ENCODE results near the gene SPIC.
"Not testable (repeated sequence)": the region's sequence is repeated elsewhere in the genome, so short reads cannot be mapped to it uniquely, and the experiment has no call there.

Gene SPIC

GRCh38 chr12:101470939-101471338 lies 4.2 kb upstream of the SPIC start:
- Histone ChIP-seq H2BK120ac (ENCODE audit: insufficient read depth, low read length, poor library complexity) (no peak overlapping the region), H4K12ac (ENCODE audit: low read depth, low read length) (no peak overlapping the region)

GRCh38 chr12:101471878-101472277 lies 3.3 kb upstream of the SPIC start:
- no CpG with 5 or more reads among the region's 5 CpGs for WGBS (ENCODE audit: extremely low coverage, insufficient coverage, insufficient read length)
- not testable (repeated sequence) for H3K4me1 ChIP-seq (ENCODE audit: control insufficient read depth in 1 of 2, insufficient read depth in 2 of 2, low read length in 2 of 2); H3K18ac ChIP-seq (ENCODE audit: low read length); DNase-seq; H2AFZ ChIP-seq (ENCODE audit: insufficient read depth, low read length, poor library complexity); H3K4me3 ChIP-seq (ENCODE audit: low read depth, low read length); H3K79me2 ChIP-seq (ENCODE audit: control insufficient read depth, insufficient read depth, low read length, poor library complexity); H3K27me3 ChIP-seq (ENCODE audit: insufficient read depth, low read length); H3K4me2 ChIP-seq (ENCODE audit: low read length); H3K4ac ChIP-seq (ENCODE audit: low read depth, low read length); H3K23ac ChIP-seq (ENCODE audit: low read length); H3K9ac ChIP-seq (ENCODE audit: low read length); H4K8ac ChIP-seq (ENCODE audit: low read depth, low read length); H4K12ac ChIP-seq (ENCODE audit: low read depth, low read length); H3K79me1 ChIP-seq (ENCODE audit: low read length); H2BK120ac ChIP-seq (ENCODE audit: insufficient read depth, low read length, poor library complexity); H2BK5ac ChIP-seq (ENCODE audit: low read depth, low read length, poor library complexity); H2AK5ac ChIP-seq (ENCODE audit: low read length); H4K91ac ChIP-seq (ENCODE audit: low read depth, low read length); H2BK12ac ChIP-seq (ENCODE audit: low read length); H3K9me3 ChIP-seq (ENCODE audit: insufficient read depth, low read depth, low read length); H3K14ac ChIP-seq (ENCODE audit: low read length); H3K36me3 ChIP-seq (ENCODE audit: control insufficient read depth in 1 of 2, insufficient read depth in 2 of 2, low read length in 2 of 2); H3K27ac ChIP-seq (ENCODE audit: low read depth, low read length)

More at GRCh38 chr12:101470939-101471338, 4.2 kb upstream of the SPIC start:
- Histone ChIP-seq H3K14ac (ENCODE audit: low read length) (no peak overlapping the region), H3K36me3 (ENCODE audit: control insufficient read depth in 1 of 2, insufficient read depth in 2 of 2, low read length in 2 of 2) (no peaks in the 10 kb centered on the region), H3K4me3 (ENCODE audit: low read depth, low read length) (no peak overlapping the region), H4K91ac (ENCODE audit: low read depth, low read length) (no peak overlapping the region), H3K27me3 (ENCODE audit: insufficient read depth, low read length) (no peaks in the 10 kb centered on the region), H3K9ac (ENCODE audit: low read length) (no peak overlapping the region), H3K79me1 (ENCODE audit: low read length) (no peaks in the 10 kb centered on the region), H2AK5ac (ENCODE audit: low read length) (no peak overlapping the region), H3K79me2 (ENCODE audit: control insufficient read depth, insufficient read depth, low read length, poor library complexity) (no peaks in the 10 kb centered on the region), H3K4me2 (ENCODE audit: low read length) (no peak overlapping the region), H3K18ac (ENCODE audit: low read length) (no peak overlapping the region), H4K8ac (ENCODE audit: low read depth, low read length) (no peak overlapping the region), H3K4me1 (ENCODE audit: control insufficient read depth in 1 of 2, insufficient read depth in 2 of 2, low read length in 2 of 2) (no peaks in the 10 kb centered on the region), H2BK12ac (ENCODE audit: low read length) (no peak overlapping the region), H2AFZ (ENCODE audit: insufficient read depth, low read length, poor library complexity) (no peak overlapping the region), H3K27ac (ENCODE audit: low read depth, low read length) (no peak overlapping the region), H3K9me3 (ENCODE audit: insufficient read depth, low read depth, low read length) (no peaks in the 10 kb centered on the region), H3K23ac (ENCODE audit: low read length) (no peak overlapping the region), H3K4ac (ENCODE audit: low read depth, low read length) (no peak overlapping the region), H2BK5ac (ENCODE audit: low read depth, low read length, poor library complexity) (no peak overlapping the region)
- no CpG with 5 or more reads among the region's 2 CpGs for WGBS (ENCODE audit: extremely low coverage, insufficient coverage, insufficient read length)
- DNase-seq: no peak

DNA sequence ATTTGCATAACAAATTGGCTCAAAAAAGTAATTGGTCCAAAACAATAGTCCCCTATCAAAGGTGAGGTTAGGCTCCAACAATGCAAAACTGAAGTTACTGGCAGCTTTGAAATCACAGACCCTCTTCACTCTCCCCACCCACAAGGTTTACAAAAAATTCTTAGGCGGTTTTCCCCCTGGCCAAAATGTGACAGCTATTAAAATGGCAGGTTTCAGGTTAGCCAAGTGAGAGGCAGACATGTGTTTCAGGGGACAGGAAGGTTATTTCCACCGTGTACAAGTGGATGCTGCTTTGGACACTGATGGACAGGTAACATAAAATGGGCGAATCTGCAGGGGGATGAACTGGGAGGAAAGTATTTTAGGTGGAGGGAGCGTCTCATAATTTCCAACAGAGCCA lies 888 bp upstream of the SPIC start:
- no peaks in the 10 kb centered on the region for H3K79me1 ChIP-seq (ENCODE audit: low read length)
- H2BK12ac ChIP-seq (ENCODE audit: low read length): no peak overlapping the region
- no peaks in the 10 kb centered on the region for H3K79me2 ChIP-seq (ENCODE audit: control insufficient read depth, insufficient read depth, low read length, poor library complexity)
- H3K18ac ChIP-seq (ENCODE audit: low read length): no peak overlapping the region
- no peak overlapping the region for H2AFZ ChIP-seq (ENCODE audit: insufficient read depth, low read length, poor library complexity)
- WGBS (ENCODE audit: extremely low coverage, insufficient coverage, insufficient read length): no CpG with 5 or more reads among the region's 4 CpGs
- H3K9ac ChIP-seq (ENCODE audit: low read length): no peak overlapping the region
- H3K27me3 ChIP-seq (ENCODE audit: insufficient read depth, low read length): no peaks in the 10 kb centered on the region
- no peak overlapping the region for H4K8ac ChIP-seq (ENCODE audit: low read depth, low read length)
- H2BK5ac ChIP-seq (ENCODE audit: low read depth, low read length, poor library complexity): no peak overlapping the region
- no peak overlapping the region for H3K23ac ChIP-seq (ENCODE audit: low read length)
- no peak for DNase-seq
- H3K36me3 ChIP-seq (ENCODE audit: control insufficient read depth in 1 of 2, insufficient read depth in 2 of 2, low read length in 2 of 2): no peaks in the 10 kb centered on the region
- no peak overlapping the region for H4K91ac ChIP-seq (ENCODE audit: low read depth, low read length)
- H3K4ac ChIP-seq (ENCODE audit: low read depth, low read length): no peak overlapping the region
- no peaks in the 10 kb centered on the region for H3K4me1 ChIP-seq (ENCODE audit: control insufficient read depth in 1 of 2, insufficient read depth in 2 of 2, low read length in 2 of 2)
- H2BK120ac ChIP-seq (ENCODE audit: insufficient read depth, low read length, poor library complexity): no peak overlapping the region
- H3K27ac ChIP-seq (ENCODE audit: low read depth, low read length): no peak overlapping the region
- H3K14ac ChIP-seq (ENCODE audit: low read length): no peak overlapping the region
- no peak overlapping the region for H3K4me2 ChIP-seq (ENCODE audit: low read length)
- H3K9me3 ChIP-seq (ENCODE audit: insufficient read depth, low read depth, low read length): no peaks in the 10 kb centered on the region
- no peak overlapping the region for H4K12ac ChIP-seq (ENCODE audit: low read depth, low read length)
- no peak overlapping the region for H2AK5ac ChIP-seq (ENCODE audit: low read length)
- H3K4me3 ChIP-seq (ENCODE audit: low read depth, low read length): no peak overlapping the region

DNA sequence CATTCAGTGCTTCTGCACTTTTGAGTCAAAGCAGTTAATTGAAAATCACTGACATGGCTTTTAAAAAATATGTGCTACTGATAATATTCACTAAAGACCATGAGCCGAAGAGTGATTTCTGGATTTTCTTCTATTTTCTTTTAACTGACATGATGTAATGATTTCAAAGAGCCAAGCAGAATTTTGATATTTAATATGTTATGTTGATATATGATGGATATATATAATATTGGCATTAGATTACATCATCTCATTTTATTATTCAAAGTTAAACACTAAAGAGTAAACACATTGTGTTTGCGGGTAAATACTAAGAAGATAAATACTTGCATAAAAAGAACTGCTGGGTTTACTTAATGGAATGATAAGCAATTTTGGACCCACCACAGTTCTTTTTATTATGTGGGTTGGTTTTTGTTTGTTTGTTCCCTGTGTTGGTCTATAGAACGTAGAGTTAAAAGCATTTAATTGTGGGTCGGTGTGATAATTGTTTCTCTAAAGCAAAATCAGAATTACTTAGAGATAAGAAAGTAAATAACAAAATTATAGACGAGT lies 692 bp downstream of the SPIC start:
- Histone ChIP-seq H4K91ac (ENCODE audit: low read depth, low read length) (no peak overlapping the region), H3K4ac (ENCODE audit: low read depth, low read length) (no peak overlapping the region), H3K4me3 (ENCODE audit: low read depth, low read length) (no peak overlapping the region), H3K36me3 (ENCODE audit: control insufficient read depth in 1 of 2, insufficient read depth in 2 of 2, low read length in 2 of 2) (no peaks in the 10 kb centered on the region), H3K18ac (ENCODE audit: low read length) (no peak overlapping the region), H2AK5ac (ENCODE audit: low read length) (no peak overlapping the region), H2BK12ac (ENCODE audit: low read length) (no peak overlapping the region), H3K4me1 (ENCODE audit: control insufficient read depth in 1 of 2, insufficient read depth in 2 of 2, low read length in 2 of 2) (no peaks in the 10 kb centered on the region), H3K27ac (ENCODE audit: low read depth, low read length) (no peak overlapping the region), H4K8ac (ENCODE audit: low read depth, low read length) (no peak overlapping the region), H2BK120ac (ENCODE audit: insufficient read depth, low read length, poor library complexity) (no peak overlapping the region), H3K27me3 (ENCODE audit: insufficient read depth, low read length) (no peaks in the 10 kb centered on the region), H3K79me2 (ENCODE audit: control insufficient read depth, insufficient read depth, low read length, poor library complexity) (no peaks in the 10 kb centered on the region), H3K79me1 (ENCODE audit: low read length) (no peaks in the 10 kb centered on the region), H3K23ac (ENCODE audit: low read length) (no peak overlapping the region), H3K14ac (ENCODE audit: low read length) (no peak overlapping the region), H2AFZ (ENCODE audit: insufficient read depth, low read length, poor library complexity) (no peak overlapping the region), H3K4me2 (ENCODE audit: low read length) (no peak overlapping the region), H3K9ac (ENCODE audit: low read length) (no peak overlapping the region), H2BK5ac (ENCODE audit: low read depth, low read length, poor library complexity) (no peak overlapping the region), H4K12ac (ENCODE audit: low read depth, low read length) (no peak overlapping the region), H3K9me3 (ENCODE audit: insufficient read depth, low read depth, low read length) (no peaks in the 10 kb centered on the region)
- DNase-seq: no peak
- WGBS (ENCODE audit: extremely low coverage, insufficient coverage, insufficient read length): no CpG with 5 or more reads among the region's 5 CpGs

Data from trophoblast cell (in vitro differentiated cells and primary cell).